ENCODE measurements around the gene PRDM13.

- TF ChIP-seq CTCF (IDR thresholded peaks at IDR 0.05) = no peak
- no peak for TF ChIP-seq POLR2A (IDR thresholded peaks at IDR 0.05)
- TF ChIP-seq POLR2AphosphoS5 (IDR thresholded peaks at IDR 0.05; ENCODE audit: insufficient read depth in 1 of 2, low read depth in 1 of 2) = no peak
These were observed 17.9 kb upstream of the PRDM13 start for GRCh38 chr6:99588618-99589289.

Data from vagina (tissue), 2 donors.